Endothelial cell of umbilical vein (primary cell): ENCODE data around the gene BRAP. TPM values are rescaled to one million over a fixed set of nuclear protein-coding genes. Genes with fewer than 3 reads are reported as not detected.
"Not testable (repeated sequence)": the region's sequence is repeated elsewhere in the genome, so short reads cannot be mapped to it uniquely, and the experiment has no call there.

Experiments
- BruUV-seq: library from RNA; stranded (reverse); fragments of 400-500 nt; replicated peaks from 2 replicates; lab custom pipeline; 2021; lab: Mats Ljungman, UMichigan
- CTCF ChIA-PET: fragments of 300-600, 350-600 bp; sonication (Branson Sonifier 250); formaldehyde crosslinking; loops from one replicate; lab custom pipeline; 2021; ENCODE audit warnings: antibody characterized with exemption, inconsistent platforms; lab: Charles Lee
- POLR2A ChIA-PET: fragments of 300-600, 350-600 bp; sonication (Branson Sonifier 250); formaldehyde crosslinking; loops from one replicate; lab custom pipeline; 2021; ENCODE audit warnings: antibody characterized with exemption, inconsistent platforms; lab: Charles Lee
- DNase-seq: peaks from one replicate; pipeline ENCODE4 v3.0.0-alpha.2; 2011; ENCODE audit warnings: low read depth, low spot score
- FAIRE-seq: peaks from 2 replicates; lab custom pipeline; 2011; peaks lifted over from hg19 to GRCh38; lab: Jason Lieb, UNC
- H2AFZ ChIP-seq: 2 replicates; pipeline ENCODE4 v1.6.0; 2012; ENCODE audit warnings: low read depth, low read length, control low read depth, inconsistent platforms
- H3K27ac ChIP-seq: 2 replicates; pipeline ENCODE4 v1.5.1; 2011; ENCODE audit warnings: low read depth, mild to moderate bottlenecking, control low read depth, low read length, moderate library complexity; ENCODE audit not compliant: insufficient read depth
- H3K27me3 ChIP-seq, 2 experiments: 2 replicates each; pipeline versions ENCODE4 v1.6.0 to v1.6.1; 2011; ENCODE audit warnings: low read length in 2 of 2, mixed read lengths in 1 of 2; ENCODE audit not compliant: control insufficient read depth in 2 of 2, insufficient read depth in 2 of 2
- H3K36me3 ChIP-seq, 2 experiments: 2 replicates in 1 of 2; 3 replicates in 1 of 2; pipeline ENCODE4 v1.5.1; 2011; ENCODE audit warnings: low read length in 2 of 2, mild to moderate bottlenecking in 1 of 2, moderate library complexity in 1 of 2; ENCODE audit not compliant: control insufficient read depth in 2 of 2, insufficient read depth in 2 of 2; ENCODE audit errors: extremely low read depth in 1 of 2
- H3K4me1 ChIP-seq: 3 replicates; pipeline ENCODE4 v1.5.1; 2011; ENCODE audit warnings: mild to moderate bottlenecking, low read length; ENCODE audit not compliant: control insufficient read depth, insufficient read depth; ENCODE audit errors: extremely low read depth
- H3K4me2 ChIP-seq: 2 replicates; pipeline ENCODE4 v1.6.1; 2011; ENCODE audit warnings: low read length, control low read depth, mixed read lengths; ENCODE audit not compliant: insufficient read depth
- H3K4me3 ChIP-seq, 3 experiments: fragments of 200-600 bp in 1 of 3; sonication (generic), shearing (Covaris generic) in 1 of 3; replicated peaks in 1 of 3; 2 replicates each; pipeline ENCODE4 v1.5.1; 2011 to 2016; ENCODE audit warnings: control low read depth in 3 of 3, low read length in 3 of 3, mild to moderate bottlenecking in 2 of 3, inconsistent platforms in 1 of 3, low read depth in 1 of 3, moderate library complexity in 1 of 3; ENCODE audit not compliant: insufficient read depth in 1 of 3
- H3K79me2 ChIP-seq: 2 replicates; pipeline ENCODE4 v1.6.0; 2012; ENCODE audit warnings: low read length, inconsistent platforms; ENCODE audit not compliant: control insufficient read depth, insufficient read depth
- H3K9ac ChIP-seq: replicated peaks from 2 replicates; pipeline ENCODE3; 2011; ENCODE audit warnings: low read length, control low read depth; ENCODE audit not compliant: insufficient read depth; ENCODE audit errors: extremely low read depth
- H3K9me1 ChIP-seq: replicated peaks from 3 replicates; pipeline ENCODE4 v1.6.0; 2011; ENCODE audit warnings: mild to moderate bottlenecking, low read length; ENCODE audit not compliant: control insufficient read depth, insufficient read depth; ENCODE audit errors: extremely low read depth
- H3K9me3 ChIP-seq: replicated peaks from 2 replicates; pipeline ENCODE4 v1.5.1; 2012; ENCODE audit warnings: low read length, inconsistent platforms; ENCODE audit not compliant: control insufficient read depth, insufficient read depth
- H4K20me1 ChIP-seq: replicated peaks from 2 replicates; pipeline ENCODE3; 2011; ENCODE audit warnings: mild to moderate bottlenecking, low read length; ENCODE audit not compliant: control insufficient read depth, insufficient read depth; ENCODE audit errors: extremely low read depth
- CTCF ChIP-seq, 2 donors: IDR thresholded peaks; 1 replicate in 1 of 2; 2 replicates in 1 of 2; pipeline ENCODE4 v1.5.1; 2011; ENCODE audit warnings: low read length in 2 of 2, mild to moderate bottlenecking in 2 of 2, moderate library complexity in 2 of 2, control low read depth in 1 of 2, inconsistent platforms in 1 of 2, low read depth in 1 of 2; ENCODE audit not compliant: insufficient read depth in 1 of 2; ENCODE audit errors: extremely low read depth in 1 of 2
- EZH2 ChIP-seq: IDR thresholded peaks from 2 replicates; pipeline ENCODE4 v1.6.1; 2012; ENCODE audit warnings: borderline replicate concordance, low read depth, mild to moderate bottlenecking, moderate library complexity, low read length, inconsistent platforms; ENCODE audit not compliant: severe bottlenecking
- FOS ChIP-seq: IDR thresholded peaks from 2 replicates; pipeline ENCODE4 v1.6.1; 2011; ENCODE audit warnings: mild to moderate bottlenecking, low read length, moderate library complexity, borderline replicate concordance; ENCODE audit not compliant: insufficient read depth
- GATA2 ChIP-seq: IDR thresholded peaks from 2 replicates; pipeline ENCODE4 v1.7.0; 2011; ENCODE audit warnings: low read depth, mild to moderate bottlenecking, moderate library complexity, mixed read lengths, low read length; ENCODE audit not compliant: insufficient read length, insufficient read depth
- JUN ChIP-seq: IDR thresholded peaks from 2 replicates; pipeline ENCODE4 v1.6.1; 2011; ENCODE audit warnings: borderline replicate concordance, low read depth; ENCODE audit not compliant: insufficient read length, insufficient read depth
- MAX ChIP-seq: IDR thresholded peaks from 2 replicates; pipeline ENCODE4 v1.6.1; 2011; ENCODE audit not compliant: insufficient read depth, insufficient read length
- MYC ChIP-seq: IDR thresholded peaks from one replicate; pipeline ENCODE4 v1.6.1; 2011; ENCODE audit warnings: mild to moderate bottlenecking, low read depth, low read length
- POLR2A ChIP-seq: IDR thresholded peaks from 2 replicates; pipeline ENCODE4 v1.6.1; 2012; ENCODE audit warnings: low read depth, mild to moderate bottlenecking, control low read depth, low read length
- POLR2AphosphoS5 ChIP-seq: IDR thresholded peaks from 2 replicates; pipeline ENCODE4 v1.6.1; 2012; ENCODE audit warnings: low read depth, mild to moderate bottlenecking, control low read depth, low read length, moderate library complexity; ENCODE audit not compliant: insufficient read depth
- dilution Hi-C: fragments of 300-500 bp; cut with MboI; formaldehyde crosslinking; loops from one replicate; pipeline ENCODE4 v1.15.0; 2019; ENCODE audit warnings: low sequenced_read_pairs; ENCODE audit not compliant: extremely low pct_ligation_motif_present
- intact Hi-C: fragments of 100-400 bp; cut with micrococcal nuclease; formaldehyde crosslinking; loops from one replicate; pipeline ENCODE4 v1.10.0; 2022
- polyA plus RNA-seq, 4 experiments: library from polyadenylated mRNA; depleted of rRNA in 3 of 4; stranded (reverse) in 3 of 4; unstranded in 1 of 4; fragments of >200 nt; gene quantifications; 2 replicates each; pipeline versions ENCODE4 v1.2.1 to v1.2.3, GENCODE V29; 2011 to 2012; ENCODE audit warnings: missing spikeins in 1 of 4
- total RNA-seq: library from RNA; stranded (reverse); gene quantifications from 2 replicates; pipeline ENCODE4 v1.2.3, GENCODE V29; 2021

The BRAP gene
- total and polyA plus RNA-seq, 2 donors (not counting 3 experiments of a cell fraction or from before 2014, with no cell fraction given) = 14.4 to 16.5 TPM

GRCh38 chr12:111720457-111720856 is 34.7 kb upstream of the BRAP start:
- no peaks in the 10 kb centered on the region for H3K36me3 ChIP-seq
- no peak overlapping the region for H3K4me3 ChIP-seq
- ChIA-PET POLR2A (no interaction called here), CTCF (interaction anchor here (1.0 kb wide), 1 partner anchor 9 kb away, joined by 4 read pairs; no protein-coding TSS in a partner anchor)
- no peaks in the 10 kb centered on the region for H3K9me1 ChIP-seq
- H3K27me3 ChIP-seq = no peaks in the 10 kb centered on the region
- H3K4me2 ChIP-seq = no peak overlapping the region
- no peaks in the 10 kb centered on the region for H3K9me3 ChIP-seq
- H3K79me2 ChIP-seq = no peaks in the 10 kb centered on the region
- TF ChIP-seq GATA2 = no peak
- no peak for TF ChIP-seq MYC
- TF ChIP-seq JUN = no peak
- TF ChIP-seq CTCF (IDR thresholded peaks at IDR 0.05; ENCODE audit: extremely low read depth in 1 of 2, insufficient read depth in 1 of 2, low read depth in 1 of 2, low read length in 2 of 2) = no peak
- no peak for TF ChIP-seq FOS
- no peak for TF ChIP-seq POLR2A
- TF ChIP-seq MAX = no peak
- no peak for TF ChIP-seq POLR2AphosphoS5
- no peak for TF ChIP-seq EZH2
- no peaks in the 10 kb centered on the region for H4K20me1 ChIP-seq
- no peak overlapping the region for H3K27ac ChIP-seq
- no peak overlapping the region for H2AFZ ChIP-seq
- H3K9ac ChIP-seq = no peak overlapping the region
- DNase-seq (no peak), FAIRE-seq (no peak)
- dilution Hi-C loops = no loop called here
- intact Hi-C loops = no loop called here
- BruUV-seq = no TSS peak
- H3K4me1 ChIP-seq = no peaks in the 10 kb centered on the region

GRCh38 chr12:111719316-111719715 is 33.6 kb upstream of the BRAP start:
- H2AFZ ChIP-seq, H4K20me1 ChIP-seq, H3K9me1 ChIP-seq, H3K4me3 ChIP-seq, H3K36me3 ChIP-seq, FAIRE-seq, H3K4me1 ChIP-seq, H3K9me3 ChIP-seq, H3K27me3 ChIP-seq, intact Hi-C loops, dilution Hi-C loops, H3K79me2 ChIP-seq, H3K9ac ChIP-seq, CTCF ChIA-PET, H3K27ac ChIP-seq, BruUV-seq, H3K4me2 ChIP-seq, DNase-seq: not testable (repeated sequence)
- POLR2A ChIA-PET = interaction anchor here (0.6 kb wide), 2 partner anchors 57 to 242 kb away, joined by 3 to 4 read pairs; no protein-coding TSS in a partner anchor
